ENCODE data around the gene PDE6B.
"Not testable (repeated sequence)": the region's sequence is repeated elsewhere in the genome, so short reads cannot be mapped to it uniquely, and the experiment has no call there.

The PDE6B gene

GRCh38 chr4:624705-625590, at the start of gene PDE6B:
Gene PDE6B (plus strand): TSS chr4:625573. CDS start chr4:625627, 54 bp downstream.
- no peak for DNase-seq (ENCODE audit: low read depth)

- DNase-seq (ENCODE audit: low read depth), result no peak
Measured at GRCh38 chr4:576245-576821, 49.0 kb upstream of the PDE6B start, which contains the start of gene TMEM271. Gene TMEM271 (minus strand): TSS chr4:576295. CDS start chr4:576062, 233 bp downstream.

DNA sequence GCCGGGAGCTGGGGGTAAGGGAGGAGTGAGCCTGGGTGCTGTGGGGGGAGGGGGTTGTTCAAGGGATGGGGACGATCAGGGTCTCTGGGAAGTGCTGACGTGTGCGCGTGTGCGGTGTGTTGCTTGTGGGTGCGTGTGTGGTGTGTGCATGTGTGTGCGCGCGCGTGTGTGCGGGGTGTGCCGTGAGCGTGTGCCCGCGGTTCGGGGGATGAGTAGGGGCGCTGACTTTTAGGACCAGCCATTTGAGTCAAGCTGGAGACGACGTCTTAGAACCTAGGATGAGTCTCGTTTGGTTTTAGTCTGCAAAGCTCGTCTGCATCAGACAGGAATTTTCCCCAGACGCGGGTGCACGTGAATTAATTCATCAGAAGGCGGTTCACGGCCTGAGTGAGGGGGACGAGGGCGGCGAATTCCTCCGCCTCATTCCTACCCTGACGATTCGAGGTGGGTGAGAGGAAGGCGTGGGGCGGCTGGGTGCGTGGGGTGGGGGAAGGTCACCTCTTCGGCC, 48.3 kb upstream of the PDE6B start:
- no peak for DNase-seq (ENCODE audit: low read depth)

GRCh38 chr4:577499-578450, 47.6 kb upstream of the PDE6B start:
- DNase-seq (ENCODE audit: low read depth), result no peak

DNA sequence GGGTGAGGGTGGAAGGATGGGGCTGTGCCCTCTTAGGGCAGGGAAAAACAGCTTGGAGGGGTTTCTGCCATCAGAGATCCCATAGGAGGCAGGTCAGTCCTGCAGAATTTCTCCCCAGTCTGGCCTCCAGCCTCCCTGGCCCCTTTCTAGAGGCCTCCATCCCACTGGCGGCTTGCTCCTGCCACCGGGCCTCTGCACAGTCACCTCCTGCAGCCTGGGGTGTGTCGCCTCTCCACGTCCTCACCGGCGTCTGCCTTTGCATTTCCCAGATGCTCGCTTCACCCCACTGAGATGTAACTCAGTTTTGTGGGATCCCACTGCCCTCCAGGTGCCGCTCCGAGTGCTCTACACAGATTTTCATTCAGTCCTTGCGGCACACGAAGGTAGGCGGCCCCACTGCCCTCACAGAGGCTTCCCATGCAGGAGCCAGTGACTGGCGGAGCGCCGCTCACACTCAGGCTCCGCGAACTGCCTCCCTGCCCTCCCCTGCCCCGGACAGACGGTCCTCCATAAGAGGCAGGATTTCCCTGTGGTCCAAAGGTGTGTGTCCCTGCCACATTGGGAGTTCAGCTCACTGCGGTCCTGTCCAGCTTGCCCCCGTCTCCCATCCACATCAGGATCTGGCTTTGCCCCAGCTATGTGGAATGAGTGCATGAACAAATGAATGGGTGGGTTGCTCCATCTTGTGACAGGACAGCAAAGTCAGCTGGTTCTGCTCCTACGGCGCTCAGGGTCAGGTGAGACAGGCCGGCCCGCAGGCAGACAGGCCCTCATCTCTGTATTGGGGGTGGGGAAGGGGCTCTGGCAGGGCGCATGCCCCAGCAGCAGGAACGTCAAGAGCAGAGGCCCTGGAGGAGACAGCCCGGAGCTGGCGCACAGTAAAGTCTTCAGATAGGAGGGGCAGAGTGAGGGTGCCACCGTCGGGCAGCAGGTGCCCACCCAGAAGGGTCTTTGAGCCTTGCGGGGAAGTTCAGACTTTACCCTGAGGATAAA, 46.6 kb upstream of the PDE6B start:
- DNase-seq (ENCODE audit: low read depth), result no peak

- DNase-seq (ENCODE audit: low read depth), result no peak
Measured at GRCh38 chr4:579543-580175, 45.7 kb upstream of the PDE6B start.

- no peak for DNase-seq (ENCODE audit: low read depth)
Measured at GRCh38 chr4:581181-581580, 44.2 kb upstream of the PDE6B start.

DNA sequence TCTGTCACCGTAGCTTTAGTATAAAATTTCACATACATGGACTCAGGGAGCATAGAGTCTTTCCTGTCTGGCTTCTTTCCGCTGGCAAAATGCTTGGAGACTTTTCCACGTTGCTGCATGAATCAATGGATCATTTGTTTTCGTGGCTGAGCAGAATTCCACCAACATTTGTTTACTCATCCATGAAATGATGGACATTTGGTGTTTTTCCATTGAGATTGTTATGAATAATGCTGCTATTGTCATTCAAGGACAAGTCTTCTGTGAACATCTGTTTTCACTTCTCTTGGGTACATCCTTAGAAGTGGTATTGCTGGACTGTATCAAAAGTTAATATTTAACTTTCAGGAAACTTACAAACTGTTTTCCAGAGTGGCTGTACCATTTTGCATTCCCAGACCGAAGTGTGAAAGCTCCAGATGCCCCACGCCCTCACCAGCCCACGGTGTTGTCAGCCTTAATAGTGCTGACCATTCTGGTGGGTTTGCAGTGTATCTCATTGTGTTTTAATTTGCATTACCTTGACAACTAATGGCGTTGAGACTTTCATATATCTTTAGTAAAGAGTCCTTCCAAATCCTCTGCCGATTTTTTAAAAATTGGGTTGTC, 43.5 kb upstream of the PDE6B start:
- no peak for DNase-seq (ENCODE audit: low read depth)

- no peak for DNase-seq (ENCODE audit: low read depth)
Measured at GRCh38 chr4:583820-584219, 41.6 kb upstream of the PDE6B start.

DNA sequence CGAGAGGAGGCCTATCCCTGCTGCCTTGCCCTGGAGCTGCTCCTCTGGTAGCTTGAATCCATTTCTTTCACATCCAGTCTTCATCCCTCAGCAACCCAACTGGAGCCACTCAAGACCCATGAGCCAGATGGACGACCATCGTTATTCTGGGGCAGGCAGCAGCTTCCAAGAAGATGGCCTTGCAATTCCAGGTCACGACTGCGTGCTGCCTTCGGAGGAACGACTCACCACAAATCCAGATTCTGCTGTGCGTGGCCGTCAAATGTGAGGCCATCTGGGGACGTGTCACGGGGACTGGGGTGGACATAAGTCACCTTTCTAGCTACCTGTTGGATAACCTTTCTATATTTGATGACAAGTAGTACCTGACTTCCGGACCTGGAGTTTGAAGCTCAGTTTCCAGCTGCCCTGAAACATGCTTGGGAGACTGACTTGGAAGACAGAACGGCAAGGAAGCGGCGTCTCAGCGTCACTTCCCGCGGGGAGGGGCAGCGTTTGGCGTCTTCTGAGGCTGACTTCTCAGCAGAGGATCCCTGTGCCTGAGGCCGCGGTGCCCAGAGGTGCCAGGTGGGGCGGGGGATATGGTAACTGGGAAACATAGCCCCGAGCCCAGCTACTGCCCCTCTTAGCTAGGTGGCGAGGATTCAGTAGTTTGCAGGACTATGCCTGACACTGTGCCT, 37.6 kb upstream of the PDE6B start:
- no peak for DNase-seq (ENCODE audit: low read depth)

GRCh38 chr4:588351-588849, 37.0 kb upstream of the PDE6B start:
- no peak for DNase-seq (ENCODE audit: low read depth)

DNA sequence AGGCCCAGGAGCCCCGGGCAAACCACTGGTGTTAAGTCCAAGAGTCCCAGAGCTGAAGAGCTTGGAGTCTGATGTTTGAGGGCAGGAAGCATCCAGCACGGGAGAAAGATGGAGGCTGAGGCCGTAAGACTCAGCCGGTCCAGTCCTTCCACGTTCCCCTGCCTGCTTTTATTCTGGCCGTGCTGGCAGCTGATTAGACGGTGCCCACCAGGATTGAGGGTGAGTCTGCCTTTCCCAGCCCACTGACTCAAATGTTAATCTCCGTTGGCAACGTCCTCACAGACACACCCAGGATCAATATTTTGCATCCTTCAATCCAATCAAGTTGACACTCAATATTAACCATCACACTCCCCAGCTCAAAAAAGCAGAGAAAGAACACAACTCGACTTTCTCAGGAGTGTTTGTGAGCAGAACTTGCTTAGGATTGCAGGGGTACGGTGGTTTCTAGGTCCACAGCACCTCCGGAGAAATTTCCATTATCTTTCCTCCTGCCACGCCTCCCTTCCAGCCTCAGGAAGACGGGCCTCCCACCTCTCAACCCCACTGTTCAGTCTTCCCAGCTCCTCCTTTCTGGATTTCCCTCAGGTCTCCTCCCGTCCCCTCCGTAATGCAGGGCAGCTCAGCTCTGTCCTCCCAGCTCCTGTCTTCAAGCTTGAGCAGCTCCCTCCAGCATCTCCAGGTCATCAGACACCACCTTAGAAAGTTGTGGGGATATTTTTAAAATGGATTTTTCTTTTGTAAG, 36.0 kb upstream of the PDE6B start:
- no peak for DNase-seq (ENCODE audit: low read depth)

DNA sequence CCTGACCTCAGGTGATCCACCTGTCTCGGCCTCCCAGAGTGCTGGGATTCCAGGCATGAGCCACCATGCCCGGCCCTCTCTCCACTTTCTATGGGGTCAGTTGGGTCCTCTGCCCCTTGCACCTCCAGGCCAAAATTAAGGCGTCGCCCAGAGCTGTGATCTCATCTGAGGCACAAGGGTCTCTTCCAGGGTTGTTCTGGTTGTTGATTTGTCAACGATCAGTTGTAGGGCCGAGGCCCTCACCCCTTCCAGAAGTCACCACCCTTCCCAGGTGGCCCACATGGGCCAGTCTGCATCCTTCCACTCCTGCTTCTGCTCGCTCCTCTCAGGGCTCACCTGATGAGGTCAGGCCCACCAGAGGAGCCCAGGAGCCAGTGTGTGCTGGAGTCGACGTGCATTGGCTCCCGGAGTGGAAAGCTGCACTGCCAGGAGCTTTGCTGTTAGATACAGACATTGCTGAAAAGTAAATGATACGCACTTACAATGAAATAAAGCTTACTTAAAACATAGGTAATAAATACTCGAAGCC, 35.0 kb upstream of the PDE6B start:
- no peak for DNase-seq (ENCODE audit: low read depth)

- not testable (repeated sequence) for DNase-seq (ENCODE audit: low read depth)
Measured at GRCh38 chr4:592178-592577, 33.2 kb upstream of the PDE6B start.

- DNase-seq (ENCODE audit: low read depth), result no peak
Measured at GRCh38 chr4:592825-593520, 32.4 kb upstream of the PDE6B start.

DNA sequence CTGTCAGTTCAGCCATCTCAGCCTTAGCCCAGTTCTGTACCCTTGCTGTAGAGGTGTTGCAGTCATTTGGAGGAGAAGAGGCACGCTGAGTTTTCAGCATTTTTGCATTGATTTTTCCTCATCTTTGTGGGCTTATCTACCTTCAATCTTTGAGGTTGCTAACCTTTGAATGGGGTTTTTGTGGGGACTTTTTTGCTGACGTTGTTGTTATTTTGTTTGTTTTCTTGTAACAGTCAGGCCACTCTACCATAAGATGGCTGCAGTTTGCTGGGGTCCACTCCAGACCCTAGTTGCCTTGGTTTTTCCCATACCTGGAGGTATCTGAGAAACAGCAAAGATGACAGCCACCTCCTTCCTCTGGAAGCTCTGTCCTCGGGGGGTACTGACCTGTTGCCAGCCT, 26.4 kb upstream of the PDE6B start:
- DNase-seq (ENCODE audit: low read depth), result no peak

GRCh38 chr4:600166-600565, 25.2 kb upstream of the PDE6B start:
- no peak for DNase-seq (ENCODE audit: low read depth)

Measured in stromal cell of bone marrow (primary cell).